ENCODE results near the gene HNRNPA3. TPM values are rescaled to one million over a fixed set of nuclear protein-coding genes. Genes with fewer than 3 reads are reported as not detected.
A peak's percentile ranks its signal among the peaks of the same experiment; 100 is the strongest.

The HNRNPA3 gene
- total and polyA plus RNA-seq, 2 of the 13 experiments (the other 11 are each of a cell fraction or from before 2014, with no cell fraction given), result 73.3 to 97.7 TPM

- TF ChIP-seq HMGXB4 (CRISPR knock-in tag; IDR thresholded peaks at IDR 0.05; ENCODE audit: borderline replicate concordance in 1 of 2, low read depth in 1 of 2) (peak; percentile 54 to 80; a peak in 2 of 4 replicates), PBX3 (CRISPR knock-in tag; IDR thresholded peaks at IDR 0.05; ENCODE audit: borderline replicate concordance) (0 out of 2 replicates have a peak, but pooled peaks have one; percentile 50), ZBTB2 (CRISPR knock-in tag; IDR thresholded peaks at IDR 0.05; ENCODE audit: low read depth) (peak; percentile 65), NFATC3 (CRISPR knock-in tag; IDR thresholded peaks at IDR 0.05) (0 out of 2 replicates have a peak, but pooled peaks have one; percentile 30), ZNF292 (CRISPR knock-in tag; IDR thresholded peaks at IDR 0.05; ENCODE audit: borderline replicate concordance, low read depth) (no peak), BHLHE40 (IDR thresholded peaks at IDR 0.05; ENCODE audit: low read length) (peak; percentile 82), ZNF329 (CRISPR knock-in tag; IDR thresholded peaks at IDR 0.05; ENCODE audit: low read depth) (no peak), ZNF800 (CRISPR knock-in tag; IDR thresholded peaks at IDR 0.05) (peak; percentile 23; the same call in 1 of the 2 replicates), ZNF350 (CRISPR knock-in tag; IDR thresholded peaks at IDR 0.05; ENCODE audit: borderline replicate concordance, low read depth) (peak; percentile 90), TARDBP (CRISPR knock-in tag; IDR thresholded peaks at IDR 0.05) (no peak), SP140L (CRISPR knock-in tag; IDR thresholded peaks at IDR 0.05; ENCODE audit: borderline replicate concordance) (no peak), ZNF570 (CRISPR knock-in tag; IDR thresholded peaks at IDR 0.05; ENCODE audit: borderline replicate concordance) (no peak), SNRNP70 (IDR thresholded peaks at IDR 0.05; ENCODE audit: low read depth, low read length) (no peak), MBD4 (IDR thresholded peaks at IDR 0.05; ENCODE audit: borderline replicate concordance, low read length) (no peak), ZNF792 (CRISPR knock-in tag; IDR thresholded peaks at IDR 0.05) (peak; percentile 59; the same call in 1 of the 2 replicates), ZBTB21 (CRISPR knock-in tag; IDR thresholded peaks at IDR 0.05) (peak; percentile 93), POGZ (CRISPR knock-in tag; IDR thresholded peaks at IDR 0.05) (peak; percentile 89), ZBTB25 (CRISPR knock-in tag; IDR thresholded peaks at IDR 0.05) (peak; percentile 59; the same call in 1 of the 2 replicates), XRCC5 (optimal IDR thresholded peaks at IDR 0.05; ENCODE audit: low read length) (no peak), PHF20 (CRISPR knock-in tag; IDR thresholded peaks at IDR 0.05) (peak; percentile 65), NFYC (CRISPR knock-in tag; IDR thresholded peaks at IDR 0.05) (peak; percentile 92), ATRX (CRISPR knock-in tag; IDR thresholded peaks at IDR 0.05; ENCODE audit: borderline replicate concordance) (no peak)
Measured at GRCh38 chr2:177212106-177212890, at the start of gene HNRNPA3 (continued).

Data from HepG2 (cell line).